ENCODE data around the gene LRBA. TPM values are rescaled to one million over a fixed set of nuclear protein-coding genes. Genes with fewer than 3 reads are reported as not detected.

The LRBA gene
- total and polyA plus RNA-seq, 8 donors, result 7.3 to 156 (median 73.9) TPM

- H3K4me1 ChIP-seq, result no peaks in the 10 kb centered on the region
- no peak for DNase-seq
- H3K4me3 ChIP-seq, result no peak overlapping the region
- H3K36me3 ChIP-seq, result no peaks in the 10 kb centered on the region
- no peak overlapping the region for H3K27ac ChIP-seq
- intact Hi-C loops (cut with DNase I; ENCODE audit: low total_unique reads), result no loop called here
- H3K27me3 ChIP-seq, result no peaks in the 10 kb centered on the region
- no peak for TF ChIP-seq EP300 (IDR thresholded peaks at IDR 0.05)
- TF ChIP-seq CTCF (IDR thresholded peaks at IDR 0.05), result no peak
- TF ChIP-seq POLR2A (IDR thresholded peaks at IDR 0.05), result no peak
- TF ChIP-seq POLR2AphosphoS5 (IDR thresholded peaks at IDR 0.05), result no peak
- peaks cover 0 to 11% (median 5%) of the 10 kb centered on the region in 4 donors for H3K9me3 ChIP-seq
Measured at GRCh38 chr4:150394046-150394445, 621.0 kb downstream of the LRBA start.

DNA sequence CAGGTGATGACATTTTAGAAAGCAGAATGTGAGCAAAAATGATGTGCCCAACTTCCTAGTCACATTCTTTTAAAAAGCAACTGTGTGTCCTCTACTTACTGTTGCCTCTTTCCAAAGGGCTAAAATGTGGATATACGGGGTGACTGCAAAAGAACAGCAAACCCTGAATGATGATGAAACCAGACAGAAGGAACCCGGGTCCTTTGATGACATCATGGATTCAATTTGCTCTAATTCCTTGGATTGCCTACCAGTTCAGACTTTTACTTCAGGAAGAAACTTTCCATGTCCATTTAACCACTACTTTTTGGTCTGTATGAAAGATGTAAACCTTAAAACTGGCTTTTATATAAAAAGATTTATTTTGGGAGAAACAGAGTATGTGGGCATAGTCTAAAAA lies 624.0 kb downstream of the LRBA start:
- no peaks in the 10 kb centered on the region for H3K4me1 ChIP-seq
- H3K36me3 ChIP-seq, result no peaks in the 10 kb centered on the region
- no peaks in the 10 kb centered on the region for H3K27me3 ChIP-seq
- DNase-seq, result no peak
- H3K9me3 ChIP-seq, result peaks cover 0 to 11% (median 5%) of the 10 kb centered on the region in 4 donors
- TF ChIP-seq POLR2AphosphoS5 (IDR thresholded peaks at IDR 0.05) (no peak), CTCF (IDR thresholded peaks at IDR 0.05) (no peak), POLR2A (IDR thresholded peaks at IDR 0.05) (no peak), EP300 (IDR thresholded peaks at IDR 0.05) (no peak)
- WGBS, 5 donors, result 92 to 100% (median 97%) methylated on average over 2 of the region's 2 CpGs
- intact Hi-C loops (cut with DNase I; ENCODE audit: low total_unique reads), result no loop called here
- H3K4me3 ChIP-seq, result no peak overlapping the region
- no peak overlapping the region for H3K27ac ChIP-seq

DNA sequence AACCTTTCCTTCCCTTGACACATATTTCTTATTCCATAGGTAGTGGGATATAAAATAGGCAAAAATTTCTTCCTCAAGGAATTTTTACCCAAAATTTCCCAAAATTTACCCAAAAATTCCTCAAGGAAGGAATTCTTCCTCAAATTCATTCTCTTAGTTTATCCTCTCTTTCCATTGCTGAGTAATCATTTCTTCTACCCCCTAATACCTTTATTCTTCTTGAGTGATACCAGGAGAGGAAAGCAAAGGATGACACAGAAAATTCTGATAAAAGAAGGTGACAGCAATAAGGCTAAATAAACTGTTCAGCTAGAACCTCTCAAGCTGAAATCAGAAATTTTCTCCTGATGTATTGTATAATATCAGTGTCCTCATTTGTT lies 624.6 kb downstream of the LRBA start:
- intact Hi-C loops (cut with DNase I; ENCODE audit: low total_unique reads), result no loop called here
- TF ChIP-seq EP300 (IDR thresholded peaks at IDR 0.05) (no peak), CTCF (IDR thresholded peaks at IDR 0.05) (no peak), POLR2AphosphoS5 (IDR thresholded peaks at IDR 0.05) (no peak), POLR2A (IDR thresholded peaks at IDR 0.05) (no peak)
- no peak overlapping the region for H3K27ac ChIP-seq
- DNase-seq, result no peak
- H3K9me3 ChIP-seq, result peaks cover 0 to 11% (median 5%) of the 10 kb centered on the region in 4 donors
- no peaks in the 10 kb centered on the region for H3K36me3 ChIP-seq
- no peak overlapping the region for H3K4me3 ChIP-seq
- no peaks in the 10 kb centered on the region for H3K4me1 ChIP-seq
- H3K27me3 ChIP-seq, result no peaks in the 10 kb centered on the region

DNA sequence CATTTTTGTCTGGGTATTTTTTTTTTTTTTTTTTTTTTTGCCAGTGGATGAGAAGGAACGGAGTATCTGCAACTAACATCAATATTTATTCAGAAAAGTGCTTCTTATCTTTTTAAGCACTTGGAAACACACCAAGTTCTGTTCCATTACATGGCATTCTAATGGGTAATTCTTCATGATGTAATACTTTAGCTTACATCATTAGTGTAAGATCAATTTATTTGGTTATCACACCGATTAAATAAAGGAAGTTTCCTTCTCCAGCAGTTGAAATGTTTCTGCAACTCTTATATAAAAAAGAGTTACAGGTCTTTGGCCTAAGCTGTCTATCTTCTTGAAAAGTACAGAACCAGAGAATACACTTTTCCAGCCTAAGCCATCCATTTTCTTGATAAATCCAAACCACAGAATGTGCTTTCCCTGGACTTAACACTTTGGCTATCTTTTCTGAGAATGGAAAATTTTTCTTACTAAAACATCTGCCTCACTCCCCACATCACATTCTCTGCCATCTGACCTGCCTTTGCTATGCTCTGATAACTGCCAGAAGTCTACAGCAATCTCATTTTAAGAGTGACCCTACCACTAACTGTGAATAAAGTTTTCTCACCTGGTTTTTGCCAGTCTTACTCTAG lies 625.1 kb downstream of the LRBA start:
- intact Hi-C loops (cut with DNase I; ENCODE audit: low total_unique reads), result no loop called here
- Histone ChIP-seq H3K9me3 (peaks cover 0 to 11% (median 5%) of the 10 kb centered on the region in 4 donors), H3K36me3 (no peaks in the 10 kb centered on the region), H3K27ac (no peak overlapping the region), H3K4me1 (no peaks in the 10 kb centered on the region), H3K27me3 (no peaks in the 10 kb centered on the region), H3K4me3 (no peak overlapping the region)
- 44 to 58% (median 48%) methylated on average over 2 of the region's 2 CpGs for WGBS, 5 donors
- DNase-seq, result no peak
- TF ChIP-seq POLR2A (IDR thresholded peaks at IDR 0.05) (no peak), CTCF (IDR thresholded peaks at IDR 0.05) (no peak), POLR2AphosphoS5 (IDR thresholded peaks at IDR 0.05) (no peak), EP300 (IDR thresholded peaks at IDR 0.05) (no peak)

Measured in stomach (tissue), 9 donors.